ENCODE results near the gene CAMK1G. TPM values are rescaled to one million over a fixed set of nuclear protein-coding genes. Genes with fewer than 3 reads are reported as not detected.

The CAMK1G gene
- total RNA-seq, 4 donors from 2014 or later = not detected

DNA sequence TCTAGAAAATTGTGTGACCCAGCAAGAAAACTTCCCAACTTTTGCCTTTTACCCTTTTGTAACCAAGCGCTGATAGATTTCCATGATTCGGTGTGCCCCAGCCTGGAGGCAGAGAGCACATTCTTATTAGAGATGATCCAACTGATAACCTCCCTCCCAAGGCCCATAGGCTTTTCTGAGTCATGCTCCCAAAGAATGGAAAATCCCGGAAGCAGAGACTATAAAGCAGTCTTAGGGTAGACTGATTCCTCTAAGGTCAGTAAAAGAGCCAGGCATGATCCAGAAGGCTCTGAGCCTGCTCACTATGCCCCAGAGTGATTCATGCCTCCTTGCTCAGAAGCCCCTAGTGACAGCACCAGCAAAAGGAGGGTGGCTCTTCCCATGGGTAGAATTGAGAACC, 4.3 kb downstream of the CAMK1G start:
- ATAC-seq (ENCODE audit: low FRiP score) (no peak), DNase-seq (ENCODE audit: low spot score) (no peak)
- TF ChIP-seq CTCF (IDR thresholded peaks at IDR 0.05) = no peak

DNA sequence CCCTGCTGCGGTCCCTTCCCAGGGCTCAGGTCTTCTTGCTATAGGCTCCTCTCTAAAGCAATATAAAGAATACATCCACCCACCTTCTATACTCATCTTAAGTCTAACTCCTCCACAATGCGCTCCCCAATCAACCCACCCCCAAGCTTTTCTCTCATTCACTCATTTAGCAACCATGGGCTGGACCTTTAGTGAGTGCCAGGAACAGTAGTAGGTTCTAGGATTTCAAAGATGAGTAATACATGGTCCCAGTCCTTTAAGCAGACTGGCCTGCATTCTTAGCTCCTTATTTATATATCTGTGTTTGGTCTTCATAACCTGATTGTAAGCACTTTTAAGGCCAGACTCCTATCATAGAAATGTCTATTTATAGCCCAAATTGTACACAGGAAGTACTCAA, 5.9 kb downstream of the CAMK1G start:
- no peak for DNase-seq (ENCODE audit: low spot score)
- ATAC-seq (ENCODE audit: low FRiP score) = no peak
- TF ChIP-seq CTCF (IDR thresholded peaks at IDR 0.05) = no peak

GRCh38 chr1:209589863-209590262, 6.3 kb downstream of the CAMK1G start:
- TF ChIP-seq CTCF (IDR thresholded peaks at IDR 0.05) = no peak
- no peak for DNase-seq (ENCODE audit: low spot score)
- no peak for ATAC-seq (ENCODE audit: low FRiP score)

DNA sequence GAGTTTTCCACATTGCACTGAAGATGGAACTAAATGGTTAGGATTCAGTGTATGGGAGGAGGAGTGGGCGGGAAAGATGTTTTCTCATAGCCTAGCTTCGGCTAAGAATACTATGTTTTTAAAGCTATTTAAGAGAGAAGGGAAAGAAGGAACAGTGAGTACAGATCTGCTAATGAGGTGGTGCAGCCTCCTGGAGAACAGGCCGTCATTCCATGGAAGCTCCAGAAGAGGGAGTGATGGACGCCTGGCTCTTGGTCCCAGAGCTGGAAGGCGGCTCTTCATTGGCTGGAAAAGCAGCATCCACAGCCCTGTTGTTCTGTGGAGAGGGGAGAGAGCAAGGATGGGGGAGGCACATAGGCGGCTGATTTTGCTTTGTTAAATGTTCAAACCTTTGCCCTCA, 6.9 kb downstream of the CAMK1G start:
- ATAC-seq (ENCODE audit: low FRiP score) (no peak), DNase-seq (ENCODE audit: low spot score) (no peak)
- TF ChIP-seq CTCF (IDR thresholded peaks at IDR 0.05) = no peak

GRCh38 chr1:209593747-209594146, 10.2 kb downstream of the CAMK1G start:
- TF ChIP-seq CTCF (IDR thresholded peaks at IDR 0.05) = no peak
- ATAC-seq (ENCODE audit: low FRiP score) (no peak), DNase-seq (ENCODE audit: low spot score) (no peak)

GRCh38 chr1:209594440-209594839, 10.9 kb downstream of the CAMK1G start:
- no peak for DNase-seq (ENCODE audit: low spot score)
- ATAC-seq (ENCODE audit: low FRiP score) = no peak
- no peak for TF ChIP-seq CTCF (IDR thresholded peaks at IDR 0.05)

- no peak for TF ChIP-seq CTCF (IDR thresholded peaks at IDR 0.05)
- no peak for ATAC-seq (ENCODE audit: low FRiP score)
- no peak for DNase-seq (ENCODE audit: low spot score)
Observed at GRCh38 chr1:209595028-209595427, 11.5 kb downstream of the CAMK1G start.

Measured in omental fat pad (tissue), 4 donors.